SK-MEL-5 (cell line): ENCODE data around the gene ARRDC5. TPM values are rescaled to one million over a fixed set of nuclear protein-coding genes. Genes with fewer than 3 reads are reported as not detected.
"Not testable (repeated sequence)": the region's sequence is repeated elsewhere in the genome, so short reads cannot be mapped to it uniquely, and the experiment has no call there.

ENCODE experiments used
- DNase-seq: peaks from one replicate; pipeline ENCODE4 v3.0.0-alpha.2; 2016; ENCODE audit warnings: low read depth, low spot score
- in situ Hi-C: cut with HindIII; loops from 2 replicates; pipeline ENCODE4 v1.10.0; 2016; ENCODE audit warnings: low sequenced_read_pairs, high pct_unique_total_duplicates, low pct_unique_long_range_greater_than_20kb
- total RNA-seq: library from RNA; depleted of rRNA; stranded (reverse); fragments of >200 nt; shearing (Covaris generic); gene quantifications from 2 replicates; pipeline ENCODE4 v1.2.3, GENCODE V29; 2014

ARRDC5 gene
- total RNA-seq, 1 experiment from 2014 or later: not detected

- peak; percentile 63 for DNase-seq
- in situ Hi-C loops: no loop called here
These were observed 9.3 kb upstream of the ARRDC5 start for GRCh38 chr19:4911786-4912672.

DNA sequence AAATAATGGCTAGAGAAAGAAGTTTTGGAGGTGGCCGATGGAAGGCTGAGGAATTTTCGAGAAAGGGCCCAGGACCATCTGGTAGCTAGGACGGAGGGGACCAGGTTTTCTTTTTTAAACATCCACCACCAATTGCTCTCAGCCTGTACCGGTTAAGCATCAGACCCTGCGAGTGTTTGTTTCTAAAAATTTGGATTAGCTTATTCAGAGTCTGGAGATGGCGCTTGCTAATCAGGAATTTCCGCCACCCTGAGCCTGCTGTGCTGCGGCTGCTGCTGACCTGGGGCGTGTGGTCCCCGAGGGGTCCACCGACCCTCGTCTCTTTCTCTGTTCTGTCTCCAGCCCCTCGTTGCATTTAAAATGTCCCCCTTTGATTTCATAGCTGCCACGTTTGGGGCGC is 8.6 kb upstream of the ARRDC5 start:
- in situ Hi-C loops: no loop called here
- DNase-seq: no peak

- in situ Hi-C loops: no loop called here
These were observed 8.0 kb upstream of the ARRDC5 start for GRCh38 chr19:4910594-4911281.

DNA sequence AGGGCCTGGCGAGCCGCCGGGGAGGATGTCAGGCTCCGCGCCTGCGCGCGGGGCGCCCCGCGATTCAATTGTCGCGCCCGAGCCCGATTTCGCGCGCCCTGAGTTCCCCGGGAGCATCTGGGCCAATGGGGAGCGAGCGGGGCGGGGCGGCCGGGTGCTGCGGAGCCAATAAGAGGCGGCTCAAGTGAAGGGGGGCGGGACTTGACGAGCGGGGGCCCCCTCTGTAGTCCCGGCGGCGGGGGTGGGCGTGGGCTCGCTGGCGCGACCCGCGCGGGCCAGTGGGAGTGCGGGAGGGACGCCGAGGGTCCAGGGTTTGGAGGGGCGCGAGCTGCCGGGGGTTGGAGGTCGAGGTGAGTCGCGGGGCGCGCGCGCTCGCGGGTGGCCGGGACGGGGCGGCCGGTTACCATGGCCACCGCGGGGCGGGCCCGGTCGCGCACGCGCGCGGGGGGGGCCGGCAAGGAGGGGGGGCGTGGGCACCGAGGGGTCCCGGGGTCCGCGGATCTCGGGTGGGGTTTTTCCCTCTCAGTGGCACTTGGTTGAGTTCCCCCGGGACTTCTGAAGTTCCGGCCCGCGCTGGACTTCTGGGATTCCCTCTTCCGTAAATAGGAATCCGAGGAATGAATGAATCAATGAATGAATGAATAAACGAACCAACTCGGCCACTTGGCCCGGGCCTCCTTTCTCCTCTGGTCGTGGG is 7.3 kb upstream of the ARRDC5 start:
- in situ Hi-C loops: no loop called here
- DNase-seq: peak; percentile 85

More at GRCh38 chr19:4910594-4911281, 8.0 kb upstream of the ARRDC5 start:
- DNase-seq: peak; percentile 53

DNA sequence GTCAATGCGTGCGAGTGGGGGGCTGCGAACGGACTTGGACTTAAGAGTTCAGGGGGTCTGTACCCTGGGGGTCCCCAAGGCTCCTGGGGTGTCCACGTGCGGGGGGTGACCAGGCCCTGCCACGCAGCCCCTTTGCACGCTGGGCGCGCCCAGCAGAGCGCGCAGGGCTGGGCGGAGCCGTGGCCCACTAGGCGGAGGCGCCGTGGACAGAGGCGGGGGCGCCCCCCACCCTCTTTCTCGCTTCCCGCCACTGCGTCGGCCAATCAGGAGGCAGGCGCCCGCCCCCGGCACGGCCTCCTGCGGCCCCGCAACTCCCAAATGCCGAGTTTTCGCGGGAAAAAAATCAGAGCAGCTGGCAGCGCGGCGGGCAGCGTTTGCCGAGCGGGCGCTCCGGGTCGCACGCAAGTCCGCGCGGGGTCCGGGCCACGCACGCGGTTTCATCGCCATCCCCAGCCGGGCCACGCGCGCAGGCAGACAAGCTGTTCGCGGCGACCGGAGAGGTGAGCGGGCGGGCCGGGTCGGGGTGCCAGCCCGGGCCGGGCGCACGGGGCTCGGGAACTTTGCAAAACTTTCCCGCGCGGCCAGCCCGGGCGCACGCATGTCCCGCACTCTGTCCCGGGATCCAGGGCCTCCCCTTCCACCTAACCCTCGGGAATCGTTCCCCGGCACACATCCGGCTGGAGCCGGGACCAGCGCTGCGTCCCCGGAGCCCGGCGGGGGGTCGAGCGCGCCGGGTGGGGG is 6.6 kb upstream of the ARRDC5 start, which contains the start of gene UHRF1:
Gene UHRF1, plus strand, starts transcription at position 346 of the 741 bp plus-strand sequence. CDS start 1,385 bp downstream, outside the sequence.
- peak; percentile 16 for DNase-seq
- in situ Hi-C loops: no loop called here

DNA sequence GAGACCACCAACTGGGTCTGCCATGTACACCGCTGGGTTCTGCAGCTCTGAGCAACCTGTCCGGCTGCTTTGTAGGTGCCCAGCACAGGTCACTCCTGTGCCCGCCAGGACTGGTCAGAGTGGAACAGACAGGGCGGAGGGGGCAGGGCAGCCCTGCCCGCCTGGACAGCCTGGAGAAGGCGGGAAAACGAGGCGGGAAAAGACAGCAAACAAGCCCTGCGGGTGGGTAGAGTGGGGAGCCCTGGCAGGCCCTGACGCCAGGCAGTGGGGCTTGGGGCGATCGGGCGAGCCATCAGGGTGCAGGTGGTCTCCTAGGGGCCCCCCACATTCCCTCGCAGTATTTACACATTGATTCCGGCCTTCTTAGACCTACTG is 6.1 kb upstream of the ARRDC5 start:
- no peak for DNase-seq
- in situ Hi-C loops: no loop called here

- in situ Hi-C loops: no loop called here
- DNase-seq: no peak
These were observed 5.7 kb upstream of the ARRDC5 start for GRCh38 chr19:4908360-4908759.

DNA sequence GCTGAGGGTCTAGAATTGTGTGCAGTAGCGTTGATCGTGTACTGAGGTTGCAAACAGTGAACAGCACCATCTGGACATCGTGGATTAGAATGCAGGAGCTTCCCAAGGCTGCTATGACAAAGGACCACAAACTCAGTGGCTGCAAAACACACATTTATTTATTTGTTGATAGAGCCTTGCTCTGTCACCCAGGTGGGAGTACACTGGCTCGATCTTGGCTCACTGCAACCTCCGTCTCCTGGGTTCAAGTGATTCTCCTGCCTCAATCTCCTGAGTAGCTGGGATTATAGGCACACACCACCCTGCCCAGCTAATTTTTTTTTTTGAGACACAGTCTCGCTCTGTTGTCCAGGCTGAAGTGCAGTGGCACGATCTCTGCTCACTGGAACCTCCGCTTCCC is 4.3 kb upstream of the ARRDC5 start:
- DNase-seq: no peak
- in situ Hi-C loops: no loop called here

- no peak for DNase-seq
- in situ Hi-C loops: no loop called here
These were observed 1.8 kb upstream of the ARRDC5 start for GRCh38 chr19:4904481-4904880.

GRCh38 chr19:4900879-4901278 is 1.8 kb downstream of the ARRDC5 start:
- in situ Hi-C loops, DNase-seq: not testable (repeated sequence)

DNA sequence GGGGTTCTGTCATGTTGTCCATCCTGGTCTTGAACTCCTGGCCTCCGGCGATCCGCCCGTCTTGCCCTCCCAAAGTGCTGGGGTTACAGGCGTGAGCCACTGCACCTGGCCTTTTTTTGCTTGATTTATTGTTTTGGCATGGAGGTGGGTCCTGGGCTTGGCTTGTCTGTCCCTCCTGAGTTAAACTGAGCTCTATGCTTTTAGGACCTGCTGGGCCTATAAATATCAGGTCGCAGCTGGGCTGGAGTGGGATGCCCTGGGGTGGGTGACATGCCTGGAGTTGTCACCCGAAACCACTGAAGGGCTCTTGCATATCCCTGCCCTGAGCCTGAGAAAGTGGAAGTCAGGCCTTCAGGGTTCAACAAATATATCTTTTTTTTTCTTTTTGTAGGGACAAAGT is 5.5 kb downstream of the ARRDC5 start:
- DNase-seq: no peak

DNA sequence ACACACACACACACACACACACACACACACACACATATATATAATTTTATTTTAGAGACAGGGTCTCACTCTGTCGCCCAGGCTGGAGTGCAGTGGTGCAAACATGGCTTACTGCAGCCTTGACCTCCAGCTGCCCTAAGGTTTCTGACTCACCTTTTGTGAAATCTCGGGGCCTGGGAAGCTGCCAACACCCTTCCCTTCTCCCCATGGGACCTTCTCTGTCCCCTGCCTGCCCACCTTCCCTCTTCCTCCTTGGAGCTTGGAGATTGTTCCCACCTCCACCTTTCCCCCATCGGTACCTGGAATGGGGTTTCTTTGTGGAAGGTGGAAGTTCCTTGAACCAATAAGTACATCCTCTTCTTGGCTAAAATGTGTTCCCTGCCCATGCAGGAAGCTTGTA is 6.3 kb downstream of the ARRDC5 start:
- DNase-seq: no peak
- in situ Hi-C loops: no loop called here

More for the DNA sequence above, 5.5 kb downstream of the ARRDC5 start:
- in situ Hi-C loops: no loop called here

- in situ Hi-C loops, DNase-seq: not testable (repeated sequence)
These were observed 9.7 kb downstream of the ARRDC5 start for GRCh38 chr19:4892962-4893361.

GRCh38 chr19:4891066-4891465 is 11.6 kb downstream of the ARRDC5 start:
- DNase-seq: no peak
- in situ Hi-C loops: no loop called here

DNA sequence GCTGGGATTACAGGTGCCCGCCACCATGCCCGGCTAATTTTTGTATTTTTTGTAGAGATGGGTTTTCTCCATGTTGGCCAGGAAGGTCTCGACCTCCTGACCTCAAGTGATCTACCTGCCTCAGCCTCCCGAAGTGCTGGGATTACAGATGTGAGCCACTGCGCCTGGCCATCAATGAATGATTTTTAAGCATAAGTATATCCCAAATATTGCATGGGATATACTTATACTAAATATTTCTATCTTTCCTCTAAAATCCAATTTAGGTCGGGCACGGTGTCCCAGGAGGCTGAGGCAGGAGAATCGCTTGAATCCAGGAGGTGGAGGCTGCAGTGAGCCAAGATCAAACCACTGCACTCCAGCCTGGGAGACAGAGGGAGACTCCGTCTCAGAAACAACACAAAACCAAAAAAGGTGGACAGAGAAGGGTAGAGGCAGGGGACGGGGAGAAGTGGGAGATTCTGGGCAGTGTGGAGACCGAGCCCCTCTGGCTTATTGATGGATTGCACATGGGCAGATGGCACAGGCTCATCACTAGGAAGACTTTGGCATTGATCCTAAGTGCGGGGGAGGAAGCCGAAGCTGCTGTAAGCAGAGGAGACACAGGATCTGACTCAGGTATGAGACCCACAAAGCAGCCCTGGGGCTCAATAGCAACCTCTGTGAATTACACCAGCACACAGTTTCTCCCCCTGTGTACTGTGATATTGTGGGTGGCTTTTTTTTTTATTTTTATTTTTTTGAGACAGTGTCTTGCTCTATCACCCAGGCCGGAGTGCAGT is 13.5 kb downstream of the ARRDC5 start:
- in situ Hi-C loops: no loop called here
- DNase-seq: no peak

DNA sequence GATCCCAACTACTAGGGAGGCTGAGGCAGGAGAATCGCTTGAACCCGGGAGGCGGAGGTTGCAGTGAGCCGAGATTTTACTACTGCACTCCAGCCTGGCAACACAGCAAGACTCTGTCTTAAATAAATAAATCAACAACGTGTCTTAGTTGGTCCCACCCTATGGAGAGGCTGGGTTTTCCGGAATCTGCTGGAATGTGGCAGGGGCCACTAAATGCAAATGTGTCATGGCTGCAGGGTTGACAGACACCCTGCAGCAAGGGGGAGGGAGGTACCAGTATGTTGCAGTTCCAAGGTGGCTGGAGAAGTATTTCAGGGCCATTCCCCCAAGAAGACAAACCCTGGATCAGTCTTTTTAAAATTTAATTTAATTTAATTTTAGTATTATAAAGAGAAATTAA is 14.9 kb downstream of the ARRDC5 start:
- DNase-seq, in situ Hi-C loops: not testable (repeated sequence)

- DNase-seq, in situ Hi-C loops: not testable (repeated sequence)
These were observed 17.7 kb downstream of the ARRDC5 start for GRCh38 chr19:4884993-4885392.
